Measurements from ENCODE around the gene SYT2. TPM values are rescaled to one million over a fixed set of nuclear protein-coding genes. Genes with fewer than 3 reads are reported as not detected.

The SYT2 gene
- polyA plus RNA-seq, 1 experiment: not detected

DNA sequence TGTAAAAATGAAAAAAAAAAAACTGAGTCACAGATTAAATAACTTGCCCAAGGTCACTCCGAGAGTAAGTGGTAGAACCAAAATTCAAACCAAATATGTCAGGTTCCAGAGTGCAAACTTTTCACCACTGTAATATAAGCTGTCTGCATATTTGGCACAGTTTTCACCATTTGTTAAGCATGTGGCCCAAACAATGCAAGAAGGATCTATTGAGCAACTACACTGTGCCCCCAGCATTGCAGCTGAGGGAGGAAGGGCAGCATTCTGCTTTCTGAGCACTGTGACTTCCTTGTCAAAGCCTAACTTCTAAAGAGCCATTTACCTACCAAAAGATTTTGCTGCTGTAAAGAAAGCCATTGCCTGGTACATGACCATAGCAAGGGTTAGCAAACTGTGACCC is 133.4 kb downstream of the SYT2 start:
- CTCF ChIA-PET: interaction anchor here (0.6 to 2.8 kb wide), 8 partner anchors 8 to 113 kb away, joined by 3 to 29 read pairs (median 6); no protein-coding TSS in a partner anchor

DNA sequence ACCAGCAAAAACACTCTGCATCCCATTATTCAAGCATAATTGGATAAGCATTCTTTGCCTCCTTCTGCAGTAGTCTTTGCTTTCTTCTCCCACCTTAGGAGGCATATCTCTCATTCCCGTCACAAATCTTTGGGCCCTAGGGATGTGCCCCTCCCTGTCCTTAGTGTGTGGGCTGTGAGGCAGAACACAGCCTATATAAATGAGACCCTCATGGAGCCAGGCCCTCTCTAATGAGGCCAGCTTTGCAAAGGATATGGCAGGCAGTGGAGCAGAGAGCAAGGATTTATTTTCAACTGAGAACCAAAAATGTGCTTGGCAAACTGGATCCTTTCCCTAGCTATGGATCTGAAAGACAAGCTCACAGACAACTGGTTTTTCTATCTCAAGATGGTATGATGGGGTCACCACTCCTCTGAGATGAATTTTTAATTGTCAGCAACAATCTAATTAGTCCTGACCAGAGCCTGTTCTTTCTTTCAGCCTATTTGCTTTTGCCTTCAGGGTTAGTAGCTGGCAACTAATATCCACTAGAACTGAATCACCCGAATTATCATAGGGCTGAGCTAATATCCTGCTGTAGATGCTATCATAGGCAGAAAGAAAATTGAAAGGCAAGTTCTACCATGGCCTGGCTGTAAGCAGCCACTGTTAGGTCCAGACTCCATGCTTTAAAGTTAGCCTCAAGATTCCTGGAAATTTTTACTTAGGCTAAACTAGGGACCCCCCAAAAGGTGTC is 134.2 kb downstream of the SYT2 start:
- TF ChIP-seq, protein P1, sequence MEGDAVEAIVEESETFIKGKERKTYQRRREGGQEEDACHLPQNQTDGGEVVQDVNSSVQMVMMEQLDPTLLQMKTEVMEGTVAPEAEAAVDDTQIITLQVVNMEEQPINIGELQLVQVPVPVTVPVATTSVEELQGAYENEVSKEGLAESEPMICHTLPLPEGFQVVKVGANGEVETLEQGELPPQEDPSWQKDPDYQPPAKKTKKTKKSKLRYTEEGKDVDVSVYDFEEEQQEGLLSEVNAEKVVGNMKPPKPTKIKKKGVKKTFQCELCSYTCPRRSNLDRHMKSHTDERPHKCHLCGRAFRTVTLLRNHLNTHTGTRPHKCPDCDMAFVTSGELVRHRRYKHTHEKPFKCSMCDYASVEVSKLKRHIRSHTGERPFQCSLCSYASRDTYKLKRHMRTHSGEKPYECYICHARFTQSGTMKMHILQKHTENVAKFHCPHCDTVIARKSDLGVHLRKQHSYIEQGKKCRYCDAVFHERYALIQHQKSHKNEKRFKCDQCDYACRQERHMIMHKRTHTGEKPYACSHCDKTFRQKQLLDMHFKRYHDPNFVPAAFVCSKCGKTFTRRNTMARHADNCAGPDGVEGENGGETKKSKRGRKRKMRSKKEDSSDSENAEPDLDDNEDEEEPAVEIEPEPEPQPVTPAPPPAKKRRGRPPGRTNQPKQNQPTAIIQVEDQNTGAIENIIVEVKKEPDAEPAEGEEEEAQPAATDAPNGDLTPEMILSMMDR (IDR thresholded peaks at IDR 0.05; ENCODE audit: insufficient read depth, low read depth, low read length): no peak
- Histone ChIP-seq H3K4me3 (ENCODE audit: low read depth, low read length) (no peak overlapping the region), H3K36me3 (ENCODE audit: control insufficient read depth, insufficient read depth, low read length) (no peaks in the 10 kb centered on the region; the same call in 1 of the 2 replicates), H3K27me3 (ENCODE audit: control insufficient read depth, insufficient read depth, low read length) (no peaks in the 10 kb centered on the region)
- ChIA-PET POLR2A (interaction anchor here (1.1 kb wide), 2 partner anchors 13 to 37 kb away, joined by 3 to 11 read pairs; no protein-coding TSS in a partner anchor), CTCF (interaction anchor here (0.6 to 4.2 kb wide), 7 partner anchors 8 to 368 kb away, joined by 3 to 30 read pairs (median 6); no protein-coding TSS in a partner anchor)
- no peak for DNase-seq (ENCODE audit: low read depth)

More for the DNA sequence above, 133.4 kb downstream of the SYT2 start:
- Histone ChIP-seq H3K36me3 (ENCODE audit: control insufficient read depth, insufficient read depth, low read length) (no peaks in the 10 kb centered on the region; the same call in 1 of the 2 replicates), H3K4me3 (ENCODE audit: low read depth, low read length) (no peak overlapping the region), H3K27me3 (ENCODE audit: control insufficient read depth, insufficient read depth, low read length) (no peaks in the 10 kb centered on the region)
- POLR2A ChIA-PET: interaction anchor here (0.7 to 1.1 kb wide), 3 partner anchors 12 to 143 kb away, joined by 3 to 11 read pairs (median 6); no protein-coding TSS in a partner anchor
- peak; percentile 72 for DNase-seq (ENCODE audit: low read depth)
- TF ChIP-seq, protein P1 (IDR thresholded peaks at IDR 0.05; ENCODE audit: insufficient read depth, low read depth, low read length): no peak

DNA sequence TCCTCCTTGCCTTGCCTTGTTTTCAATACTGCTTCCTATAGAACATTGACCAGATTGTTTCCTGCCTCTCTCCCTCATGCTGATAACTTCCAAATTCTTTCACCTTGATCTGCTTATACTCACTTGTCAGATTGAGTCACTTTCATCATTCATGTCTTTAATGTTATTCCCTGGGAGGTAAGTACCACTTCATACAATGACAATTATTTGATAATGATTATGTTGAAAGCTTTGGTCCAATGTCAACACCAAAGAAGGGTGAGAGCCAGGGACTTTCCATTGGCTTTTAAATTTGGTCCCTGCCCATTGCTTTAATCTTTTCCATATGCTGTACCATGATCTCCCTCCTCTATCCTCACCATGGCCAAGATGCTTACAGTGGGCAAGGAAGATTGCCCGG is 137.4 kb downstream of the SYT2 start:
- TF ChIP-seq, protein P1 (IDR thresholded peaks at IDR 0.05; ENCODE audit: insufficient read depth, low read depth, low read length): no peak
- no peak overlapping the region for H3K4me3 ChIP-seq (ENCODE audit: low read depth, low read length)
- no peaks in the 10 kb centered on the region; the same call in 1 of the 2 replicates for H3K36me3 ChIP-seq (ENCODE audit: control insufficient read depth, insufficient read depth, low read length)
- CTCF ChIA-PET: interaction anchor here (1.3 to 4.2 kb wide), 4 partner anchors 11 to 66 kb away, joined by 4 to 30 read pairs (median 18); no protein-coding TSS in a partner anchor
- no peaks in the 10 kb centered on the region for H3K27me3 ChIP-seq (ENCODE audit: control insufficient read depth, insufficient read depth, low read length)
- DNase-seq (ENCODE audit: low read depth): no peak
- POLR2A ChIA-PET: no interaction called here

DNA sequence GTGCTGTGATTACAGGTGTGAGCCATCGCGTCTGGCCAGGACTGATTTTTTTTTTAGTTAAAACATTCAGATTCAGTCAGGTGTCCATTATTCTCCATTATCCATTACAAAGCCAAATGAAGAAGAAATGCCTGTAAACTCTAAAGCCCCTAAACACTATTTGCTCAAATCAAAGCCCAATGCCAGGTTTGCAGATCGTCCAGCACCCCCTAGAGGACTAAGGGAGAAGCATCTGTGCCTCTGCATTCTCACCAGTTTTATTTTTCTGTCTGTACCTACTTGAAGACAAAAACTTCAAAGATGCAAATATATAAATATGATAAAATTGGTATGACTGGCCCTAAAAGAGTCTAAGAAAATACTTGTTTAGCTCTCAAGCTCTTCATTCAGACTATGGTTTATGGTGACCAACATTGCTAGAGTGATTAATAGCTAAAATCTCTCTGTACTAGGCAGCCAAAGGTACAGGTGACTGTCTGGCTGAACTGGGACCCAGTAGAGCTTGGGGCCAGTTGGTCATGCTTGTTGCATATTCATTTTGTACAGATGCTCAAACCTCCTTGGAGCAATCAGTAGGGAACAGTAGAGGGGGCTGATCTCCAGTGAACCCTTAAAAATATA is 138.4 kb downstream of the SYT2 start:
- DNase-seq (ENCODE audit: low read depth): no peak
- H3K36me3 ChIP-seq (ENCODE audit: control insufficient read depth, insufficient read depth, low read length): no peaks in the 10 kb centered on the region; the same call in 1 of the 2 replicates
- CTCF ChIA-PET: interaction anchor here (0.6 to 4.2 kb wide), 17 partner anchors 10 to 501 kb away, joined by 3 to 30 read pairs (median 4); partner anchors contain the start of gene PPP1R12B
- POLR2A ChIA-PET: no interaction called here
- no peaks in the 10 kb centered on the region for H3K27me3 ChIP-seq (ENCODE audit: control insufficient read depth, insufficient read depth, low read length)
- TF ChIP-seq, protein P1 (IDR thresholded peaks at IDR 0.05; ENCODE audit: insufficient read depth, low read depth, low read length): peak; percentile 79
- H3K4me3 ChIP-seq (ENCODE audit: low read depth, low read length): no peak overlapping the region

All from BJ (cell line).